Left ventricle myocardium inferior (tissue), 1 donor: ENCODE data around the gene MKRN1. TPM values are rescaled to one million over a fixed set of nuclear protein-coding genes. Genes with fewer than 3 reads are reported as not detected.
"Not testable (repeated sequence)": the region's sequence is repeated elsewhere in the genome, so short reads cannot be mapped to it uniquely, and the experiment has no call there.

ENCODE experiments used
- DNase-seq: peaks from one replicate; pipeline ENCODE4 v3.0.0-alpha.2; 2020
- H3K27ac ChIP-seq: fragments of 200-600 bp; replicated peaks from 2 replicates; pipeline ENCODE4 v1.8.0; 2021
- H3K27me3 ChIP-seq: fragments of 200-600 bp; 2 replicates; pipeline ENCODE4 v1.8.0; 2021; ENCODE audit warnings: low read depth
- H3K36me3 ChIP-seq: fragments of 200-600 bp; 2 replicates; pipeline ENCODE4 v1.8.0; 2021
- H3K4me1 ChIP-seq: fragments of 200-600 bp; 2 replicates; pipeline ENCODE4 v1.8.0; 2021
- H3K4me3 ChIP-seq: fragments of 200-600 bp; 2 replicates; pipeline ENCODE4 v1.8.0; 2021; ENCODE audit warnings: mild to moderate bottlenecking, moderate library complexity
- H3K9me3 ChIP-seq: fragments of 200-600 bp; replicated peaks from 2 replicates; pipeline ENCODE4 v1.8.0; 2021
- CTCF ChIP-seq: fragments of 200-600 bp; IDR thresholded peaks from 2 replicates; pipeline ENCODE4 v1.8.0; 2021; ENCODE audit warnings: antibody characterized with exemption, mild to moderate bottlenecking, borderline replicate concordance
- intact Hi-C: fragments of 100-400 bp; cut with micrococcal nuclease; formaldehyde crosslinking; loops from one replicate; pipeline ENCODE4 v1.11.0; 2022
- total RNA-seq: library from RNA; stranded (reverse); fragmentation: NEBNext Ultra II Directional; extraction: Animal tissue kit (Norgen Biotek cat#: 25700); gene quantifications from one replicate; pipeline ENCODE4 v1.2.1, GENCODE V29; 2021
- donor health status: DM: no; HTN: yes; CAD: no; lungs with severe emphysema.

The MKRN1 gene
- total RNA-seq, 1 donor from 2014 or later, result 90.0 TPM

- no peak for TF ChIP-seq CTCF
- Histone ChIP-seq H3K4me3 (no peak overlapping the region), H3K9me3 (no peaks in the 10 kb centered on the region), H3K27ac (no peak overlapping the region), H3K36me3 (no peaks in the 10 kb centered on the region), H3K4me1 (no peaks in the 10 kb centered on the region), H3K27me3 (peaks cover 11% of the 10 kb centered on the region)
- intact Hi-C loops, result no loop called here
- DNase-seq, result no peak
Measured at GRCh38 chr7:140416560-140416959, 62.7 kb downstream of the MKRN1 start.

GRCh38 chr7:140415816-140416215 lies 63.5 kb downstream of the MKRN1 start:
- H3K4me3 ChIP-seq, H3K27ac ChIP-seq, DNase-seq, H3K9me3 ChIP-seq, H3K36me3 ChIP-seq, intact Hi-C loops, H3K4me1 ChIP-seq: not testable (repeated sequence)
- H3K27me3 ChIP-seq, result peaks cover 11% of the 10 kb centered on the region

- intact Hi-C loops, result no loop called here
- H3K4me1 ChIP-seq, result no peaks in the 10 kb centered on the region
- H3K4me3 ChIP-seq, result no peak overlapping the region
Measured at GRCh38 chr7:140415361-140415760, 63.9 kb downstream of the MKRN1 start.

GRCh38 chr7:140404565-140405065 lies 74.7 kb downstream of the MKRN1 start:
- DNase-seq, result no peak
- no peak for TF ChIP-seq CTCF

More at GRCh38 chr7:140415361-140415760, 63.9 kb downstream of the MKRN1 start:
- no peak for DNase-seq
- H3K36me3 ChIP-seq, result no peaks in the 10 kb centered on the region
- TF ChIP-seq CTCF, result no peak
- H3K27me3 ChIP-seq, result peaks cover 11% of the 10 kb centered on the region
- no peak overlapping the region for H3K27ac ChIP-seq
- H3K9me3 ChIP-seq, result no peaks in the 10 kb centered on the region

GRCh38 chr7:140403878-140404564 lies 75.3 kb downstream of the MKRN1 start, which contains the start of gene RAB19:
Gene RAB19 (plus strand): TSS chr7:140404058. CDS start chr7:140407647, 3,589 bp downstream.
- TF ChIP-seq CTCF, result no peak
- intact Hi-C loops, result no loop called here
- Histone ChIP-seq H3K27ac (no peak within 1 kb of the TSS), H3K36me3 (no peaks in the 10 kb centered on the region), H3K4me3 (peak within 1 kb of the TSS; percentile 38), H3K27me3 (peaks cover 37% of the 10 kb centered on the region), H3K9me3 (no peaks in the 10 kb centered on the region), H3K4me1 (peaks cover 7% of the 10 kb centered on the region)
- DNase-seq, result no peak

More at GRCh38 chr7:140404565-140405065, 74.7 kb downstream of the MKRN1 start:
- no peaks in the 10 kb centered on the region for H3K36me3 ChIP-seq
- H3K27ac ChIP-seq, result no peak overlapping the region
- intact Hi-C loops, result no loop called here
- peaks cover 7% of the 10 kb centered on the region for H3K4me1 ChIP-seq
- no peak overlapping the region for H3K4me3 ChIP-seq
- peaks cover 37% of the 10 kb centered on the region for H3K27me3 ChIP-seq
- no peaks in the 10 kb centered on the region for H3K9me3 ChIP-seq

Other genes starting within 250 kb of the MKRN1 start
- 7.5 TPM for gene SLC37A3, start 81.0 kb downstream of the MKRN1 start, total RNA-seq
- gene RAB19, start 75.4 kb downstream of the MKRN1 start, total RNA-seq, result not detected
- gene DENND2A, start 161.3 kb upstream of the MKRN1 start, total RNA-seq, result 10.8 TPM
- 8.5 TPM for gene ADCK2, start 193.4 kb upstream of the MKRN1 start, total RNA-seq
- gene NDUFB2, start 217.2 kb upstream of the MKRN1 start, total RNA-seq, result 682 TPM